Natural killer cell (primary cell): ENCODE results near the gene TRAF3IP1. TPM values are rescaled to one million over a fixed set of nuclear protein-coding genes. Genes with fewer than 3 reads are reported as not detected.

ENCODE experiments used
- ATAC-seq, 3 donors: fragments of 150-1000 bp in 2 of 3; fragments of 200-7000 bp in 1 of 3; cut with Tn5 transposase; 1 replicate in 1 of 3; 2 replicates in 2 of 3; pipeline ENCODE4 v1.10.0; 2021; ENCODE audit warnings: mild to moderate bottlenecking in 2 of 3, moderate library complexity in 2 of 3
- DNase-seq, 2 donors: peaks; one replicate each; pipeline versions ENCODE4 v3.0.0 to v3.0.0-alpha.2; 2013 to 2021; ENCODE audit warnings: mixed read lengths in 1 of 2
- H3K27ac ChIP-seq: one replicate; pipeline ENCODE4 v1.5.1; 2013; ENCODE audit warnings: mild to moderate bottlenecking, low read length
- H3K27me3 ChIP-seq: one replicate; pipeline ENCODE4 v1.6.1; 2013; ENCODE audit warnings: low read length; ENCODE audit not compliant: control insufficient read depth, insufficient read depth
- H3K36me3 ChIP-seq: one replicate; pipeline ENCODE4 v1.6.1; 2013; ENCODE audit warnings: low read length; ENCODE audit not compliant: control insufficient read depth, insufficient read depth
- H3K4me1 ChIP-seq: one replicate; pipeline ENCODE4 v1.6.1; 2013; ENCODE audit warnings: low read length; ENCODE audit not compliant: control insufficient read depth, insufficient read depth
- H3K4me3 ChIP-seq: one replicate; pipeline ENCODE4 v1.5.1; 2013; ENCODE audit warnings: low read length
- H3K9me3 ChIP-seq: one replicate; pipeline ENCODE4 v1.6.1; 2013; ENCODE audit warnings: low read length; ENCODE audit not compliant: control insufficient read depth, insufficient read depth
- H3K27ac Mint-ChIP-seq, 2 donors: one replicate each; pipeline ENCODE4 v1.8.0; 2022; ENCODE audit warnings: mild to moderate bottlenecking in 2 of 2, mixed read lengths in 2 of 2, moderate library complexity in 1 of 2
- H3K27me3 Mint-ChIP-seq, 2 donors: one replicate each; pipeline ENCODE4 v1.8.0; 2022; ENCODE audit warnings: low read depth in 2 of 2, mixed read lengths in 2 of 2
- H3K36me3 Mint-ChIP-seq: one replicate; pipeline ENCODE4 v1.8.0; 2022; ENCODE audit warnings: mixed read lengths
- H3K4me1 Mint-ChIP-seq, 2 donors: one replicate each; pipeline ENCODE4 v1.8.0; 2022; ENCODE audit warnings: mixed read lengths in 2 of 2
- H3K4me3 Mint-ChIP-seq: one replicate; pipeline ENCODE4 v1.8.0; 2022; ENCODE audit warnings: mild to moderate bottlenecking, moderate library complexity, mixed read lengths
- H3K9me3 Mint-ChIP-seq, 2 donors: one replicate each; pipeline ENCODE4 v1.8.0; 2022; ENCODE audit warnings: mixed read lengths in 2 of 2
- CTCF ChIP-seq: fragments of 200-600 bp; IDR thresholded peaks from one replicate; pipeline ENCODE4 v1.8.0; 2022; ENCODE audit warnings: antibody characterized with exemption
- WGBS: methylation state at CpG from one replicate; pipeline ENCODE4 v1.1.7; 2013; ENCODE audit warnings: missing lambda C conversion rate; ENCODE audit not compliant: insufficient coverage; 5-methylcytosine and 5-hydroxymethylcytosine counted together
- intact Hi-C: fragments of 100-400 bp; cut with micrococcal nuclease; formaldehyde crosslinking; loops from one replicate; pipeline ENCODE4 v1.14.2; 2022
- total RNA-seq, 4 donors: library from RNA; stranded (reverse); fragments of 120-200 nt in 1 of 4; gene quantifications; one replicate each; pipeline versions ENCODE4 v1.2.3 to v1.2.4, GENCODE V29; 2013 to 2022

The TRAF3IP1 gene
- total RNA-seq, 3 donors from 2014 or later (not counting 1 experiment from before 2014, with no cell fraction given) = 9.7 to 11.9 (median 11.3) TPM

- no peak for ATAC-seq
- DNase-seq = no peak
- H3K9me3 ChIP-seq = no peaks in the 10 kb centered on the region
- no peak overlapping the region for H3K27ac ChIP-seq
- Mint-ChIP-seq H3K4me1 (peaks cover 33 to 66% of the 10 kb centered on the region in 2 donors), H3K36me3 (no peaks in the 10 kb centered on the region), H3K27me3 (no peaks in the 10 kb centered on the region), H3K27ac (peak overlapping the region; percentile 66 to 79), H3K9me3 (no peaks in the 10 kb centered on the region), H3K4me3 (no peak overlapping the region)
- H3K4me3 ChIP-seq = no peak overlapping the region
- 88% methylated on average over 7 of the region's 7 CpGs for WGBS
- intact Hi-C loops = no loop called here
- no peaks in the 10 kb centered on the region for H3K36me3 ChIP-seq
- peaks cover 35% of the 10 kb centered on the region for H3K4me1 ChIP-seq
- no peaks in the 10 kb centered on the region for H3K27me3 ChIP-seq
- no peak for TF ChIP-seq CTCF
Measured at GRCh38 chr2:238380336-238380735, 60.0 kb downstream of the TRAF3IP1 start.

- no peaks in the 10 kb centered on the region for H3K9me3 Mint-ChIP-seq
- H3K36me3 Mint-ChIP-seq = no peaks in the 10 kb centered on the region
- Histone ChIP-seq H3K27ac (no peak overlapping the region), H3K9me3 (no peaks in the 10 kb centered on the region), H3K36me3 (no peaks in the 10 kb centered on the region), H3K4me1 (peaks cover 35% of the 10 kb centered on the region), H3K4me3 (no peak overlapping the region), H3K27me3 (no peaks in the 10 kb centered on the region)
- TF ChIP-seq CTCF = no peak
- DNase-seq = no peak
- intact Hi-C loops = no loop called here
- no CpG with 5 or more reads among the region's 1 CpG for WGBS
- no peaks in the 10 kb centered on the region for H3K27me3 Mint-ChIP-seq
- no peak for ATAC-seq
- H3K27ac Mint-ChIP-seq = peak overlapping the region; percentile 19 to 79
- H3K4me1 Mint-ChIP-seq = peaks cover 33 to 64% of the 10 kb centered on the region in 2 donors
- no peak overlapping the region for H3K4me3 Mint-ChIP-seq
Measured at GRCh38 chr2:238380785-238381184, 60.5 kb downstream of the TRAF3IP1 start.

- no peak for DNase-seq
- TF ChIP-seq CTCF = no peak
- Histone ChIP-seq H3K9me3 (no peaks in the 10 kb centered on the region), H3K4me1 (peaks cover 35% of the 10 kb centered on the region), H3K36me3 (no peaks in the 10 kb centered on the region), H3K4me3 (no peak overlapping the region), H3K27ac (no peak overlapping the region), H3K27me3 (no peaks in the 10 kb centered on the region)
- Mint-ChIP-seq H3K36me3 (no peaks in the 10 kb centered on the region), H3K4me1 (peaks cover 32 to 57% of the 10 kb centered on the region in 2 donors), H3K27ac (peak overlapping the region in 1 of 2 donors; percentile 79), H3K27me3 (no peaks in the 10 kb centered on the region), H3K4me3 (no peak overlapping the region), H3K9me3 (no peaks in the 10 kb centered on the region)
- WGBS = 68% methylated on average over 16 of the region's 16 CpGs
- intact Hi-C loops = no loop called here
- ATAC-seq = peak in 1 of 3 donors; percentile 51
Measured at GRCh38 chr2:238381341-238382115, 61.2 kb downstream of the TRAF3IP1 start.

- no peaks in the 10 kb centered on the region for H3K9me3 Mint-ChIP-seq
- Histone ChIP-seq H3K4me1 (peaks cover 31% of the 10 kb centered on the region), H3K27ac (no peak overlapping the region), H3K36me3 (no peaks in the 10 kb centered on the region), H3K4me3 (no peak overlapping the region), H3K27me3 (no peaks in the 10 kb centered on the region), H3K9me3 (no peaks in the 10 kb centered on the region)
- intact Hi-C loops = no loop called here
- H3K4me1 Mint-ChIP-seq = peaks cover 28 to 54% of the 10 kb centered on the region in 2 donors
- H3K27me3 Mint-ChIP-seq = no peaks in the 10 kb centered on the region
- ATAC-seq = no peak
- no peak for DNase-seq
- TF ChIP-seq CTCF = no peak
- H3K27ac Mint-ChIP-seq = peak overlapping the region in 1 of 2 donors; percentile 47
- WGBS = 68% methylated on average over 5 of the region's 5 CpGs
- H3K4me3 Mint-ChIP-seq = no peak overlapping the region
- no peaks in the 10 kb centered on the region for H3K36me3 Mint-ChIP-seq
Measured at GRCh38 chr2:238382381-238382781, 62.1 kb downstream of the TRAF3IP1 start.
